ENCODE results near the gene EMC9.

DNA sequence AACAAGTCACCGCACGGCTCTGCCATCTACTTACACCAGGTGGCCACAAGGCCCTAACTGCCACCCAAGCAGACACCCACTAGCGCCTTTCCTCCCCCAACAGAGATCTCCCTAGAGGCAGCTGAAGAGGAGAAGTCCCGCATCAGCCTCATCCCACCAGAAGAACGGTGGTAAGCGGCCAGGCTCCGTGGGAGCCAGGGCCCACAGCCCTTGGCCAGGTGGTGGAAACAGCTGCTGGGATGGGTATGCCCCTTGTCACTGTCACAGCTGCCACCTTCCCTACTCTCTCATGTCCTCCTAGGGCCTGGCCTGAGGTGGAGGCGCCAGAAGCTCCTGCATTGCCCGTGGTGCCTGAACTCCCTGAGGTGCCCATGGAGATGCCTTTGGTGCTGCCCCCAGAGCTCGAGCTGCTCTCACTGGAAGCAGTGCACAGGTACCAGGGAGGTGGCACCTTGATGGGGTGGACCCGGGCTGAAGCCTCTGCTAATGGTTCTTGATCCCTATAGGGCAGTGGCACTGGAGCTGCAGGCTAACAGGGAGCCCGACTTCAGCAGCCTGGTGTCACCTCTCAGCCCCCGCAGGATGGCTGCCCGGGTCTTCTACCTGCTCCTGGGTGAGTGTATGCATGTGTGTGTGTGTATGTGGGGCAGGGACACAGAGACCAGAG is 38.0 kb upstream of the EMC9 start:
- TF ChIP-seq EZH2 (IDR thresholded peaks at IDR 0.05; ENCODE audit: low read depth, low read length, severe bottlenecking): no peak
- TF ChIP-seq RFX5 (IDR thresholded peaks at IDR 0.05; ENCODE audit: borderline replicate concordance, low read depth, low read length): no peak

All from H1 (cell line).